ENCODE data around the gene CDH23.

CDH23 gene

DNA sequence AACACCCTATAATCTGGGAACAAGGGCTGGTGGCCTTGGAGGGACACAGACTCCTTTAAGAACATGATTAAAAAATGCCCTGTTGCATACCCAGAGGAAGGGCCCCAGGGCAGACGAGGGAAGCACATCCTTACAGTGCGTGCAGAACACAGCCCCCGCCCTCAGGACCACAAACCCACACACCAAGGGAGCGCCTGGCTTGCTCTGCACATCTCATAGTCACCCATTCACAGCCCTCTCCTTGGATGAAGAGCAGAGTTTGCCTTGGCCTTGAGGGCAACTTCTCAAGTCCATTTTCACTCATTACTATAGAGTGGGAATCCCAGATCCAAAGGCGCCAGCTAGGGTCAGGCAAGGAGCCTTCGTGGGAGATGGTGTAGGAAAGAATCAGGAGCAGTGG lies 382.9 kb downstream of the CDH23 start:
- no peak for TF ChIP-seq CTCF (IDR thresholded peaks at IDR 0.05; ENCODE audit: insufficient read depth, low read length, missing control alignments)
- H3K4me3 ChIP-seq (ENCODE audit: low read depth, low read length): no peak overlapping the region
- no peak for DNase-seq (ENCODE audit: low read depth, low spot score)
- CTCF ChIA-PET: no interaction called here
- POLR2A ChIA-PET: no interaction called here

DNA sequence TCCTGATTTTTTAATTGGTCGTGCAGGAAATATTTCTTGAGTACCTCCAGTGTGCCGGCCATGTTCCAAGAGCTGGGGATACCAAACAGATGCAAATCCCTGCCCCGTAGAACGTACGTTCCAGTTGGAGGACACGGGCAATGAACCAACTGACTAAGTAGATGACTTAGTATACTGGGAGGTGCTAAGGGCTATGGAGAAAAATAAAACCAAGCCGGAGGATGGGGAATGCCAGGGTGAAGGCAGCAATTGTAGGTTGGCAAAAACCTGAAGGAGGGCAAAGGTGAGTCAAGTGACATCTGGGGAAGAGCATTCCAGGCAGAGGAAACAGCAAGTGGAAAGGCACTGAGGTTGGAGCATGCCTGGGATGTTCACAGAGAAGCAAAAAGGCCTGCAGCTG lies 383.4 kb downstream of the CDH23 start:
- H3K4me3 ChIP-seq (ENCODE audit: low read depth, low read length): no peak overlapping the region
- no peak for TF ChIP-seq CTCF (IDR thresholded peaks at IDR 0.05; ENCODE audit: insufficient read depth, low read length, missing control alignments)
- ChIA-PET CTCF (no interaction called here), POLR2A (no interaction called here)
- no peak for DNase-seq (ENCODE audit: low read depth, low spot score)

DNA sequence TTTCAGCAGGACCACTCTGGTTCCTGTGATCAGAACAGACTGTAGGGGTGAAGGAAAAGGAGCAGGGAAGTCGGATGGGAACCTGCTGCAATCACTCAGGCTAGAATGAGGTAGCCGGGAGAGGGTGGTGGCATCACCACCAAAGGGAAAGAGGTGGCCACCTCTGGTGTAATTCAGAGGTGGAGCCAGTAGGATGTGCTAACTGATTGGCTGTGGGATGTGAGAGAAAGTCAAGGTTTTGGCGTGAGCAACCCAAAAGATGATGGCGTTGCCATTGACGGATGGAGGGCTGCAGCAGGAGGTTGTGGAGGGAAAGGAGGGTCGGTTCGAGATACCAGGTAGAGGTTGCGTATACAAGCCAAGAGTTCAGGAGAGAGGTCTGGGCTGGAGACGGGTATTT lies 384.0 kb downstream of the CDH23 start:
- H3K4me3 ChIP-seq (ENCODE audit: low read depth, low read length): no peak overlapping the region
- no peak for TF ChIP-seq CTCF (IDR thresholded peaks at IDR 0.05; ENCODE audit: insufficient read depth, low read length, missing control alignments)
- no peak for DNase-seq (ENCODE audit: low read depth, low spot score)
- ChIA-PET CTCF (interaction anchor here (6.0 kb wide), 1 partner anchor 8 kb away, joined by 31 read pairs; the partner anchor contains the start of gene VSIR), POLR2A (no interaction called here)

GRCh38 chr10:71782221-71782916 lies 385.6 kb downstream of the CDH23 start:
- no peak for TF ChIP-seq CTCF (IDR thresholded peaks at IDR 0.05; ENCODE audit: insufficient read depth, low read length, missing control alignments)
- H3K4me3 ChIP-seq (ENCODE audit: low read depth, low read length): no peak overlapping the region
- DNase-seq (ENCODE audit: low read depth, low spot score): no peak
- CTCF ChIA-PET: interaction anchor here (1.0 to 6.0 kb wide), 2 partner anchors 10 to 56 kb away, joined by 4 to 31 read pairs; partner anchors contain the start of gene VSIR
- POLR2A ChIA-PET: no interaction called here

DNA sequence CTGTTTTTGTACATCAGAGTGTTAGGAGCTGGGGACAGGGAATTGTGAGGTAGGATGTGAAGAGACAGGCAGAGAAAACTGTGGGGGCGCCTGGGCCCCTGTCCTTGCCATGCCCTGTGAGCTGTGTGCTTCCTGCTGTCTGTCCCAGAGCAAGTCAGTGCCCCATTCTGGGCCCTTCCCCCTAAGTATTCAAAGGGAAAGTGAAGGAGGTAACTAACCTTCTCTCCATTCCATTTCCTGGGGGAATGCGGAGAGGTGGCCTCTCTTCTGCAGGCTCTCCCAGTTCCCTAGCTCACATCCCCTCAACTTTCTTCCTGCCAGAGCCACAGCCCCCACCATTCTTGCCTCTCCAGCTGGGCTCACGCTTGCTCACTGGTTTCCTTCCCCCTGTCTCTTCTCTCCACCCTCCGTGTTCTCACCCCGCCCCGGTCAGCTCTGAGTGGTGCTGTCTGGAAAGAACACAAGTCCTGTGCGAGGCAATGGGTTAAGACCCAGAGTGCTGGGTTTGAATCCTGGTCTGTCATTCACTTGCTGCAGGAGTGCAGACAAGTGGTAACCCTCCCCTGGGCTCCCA lies 386.3 kb downstream of the CDH23 start:
- no peak for DNase-seq (ENCODE audit: low read depth, low spot score)
- TF ChIP-seq CTCF (IDR thresholded peaks at IDR 0.05; ENCODE audit: insufficient read depth, low read length, missing control alignments): no peak
- ChIA-PET POLR2A (no interaction called here), CTCF (interaction anchor here (0.9 to 6.0 kb wide), 2 partner anchors 10 to 29 kb away, joined by 3 to 31 read pairs; partner anchors contain the start of gene VSIR)
- H3K4me3 ChIP-seq (ENCODE audit: low read depth, low read length): no peak overlapping the region

DNA sequence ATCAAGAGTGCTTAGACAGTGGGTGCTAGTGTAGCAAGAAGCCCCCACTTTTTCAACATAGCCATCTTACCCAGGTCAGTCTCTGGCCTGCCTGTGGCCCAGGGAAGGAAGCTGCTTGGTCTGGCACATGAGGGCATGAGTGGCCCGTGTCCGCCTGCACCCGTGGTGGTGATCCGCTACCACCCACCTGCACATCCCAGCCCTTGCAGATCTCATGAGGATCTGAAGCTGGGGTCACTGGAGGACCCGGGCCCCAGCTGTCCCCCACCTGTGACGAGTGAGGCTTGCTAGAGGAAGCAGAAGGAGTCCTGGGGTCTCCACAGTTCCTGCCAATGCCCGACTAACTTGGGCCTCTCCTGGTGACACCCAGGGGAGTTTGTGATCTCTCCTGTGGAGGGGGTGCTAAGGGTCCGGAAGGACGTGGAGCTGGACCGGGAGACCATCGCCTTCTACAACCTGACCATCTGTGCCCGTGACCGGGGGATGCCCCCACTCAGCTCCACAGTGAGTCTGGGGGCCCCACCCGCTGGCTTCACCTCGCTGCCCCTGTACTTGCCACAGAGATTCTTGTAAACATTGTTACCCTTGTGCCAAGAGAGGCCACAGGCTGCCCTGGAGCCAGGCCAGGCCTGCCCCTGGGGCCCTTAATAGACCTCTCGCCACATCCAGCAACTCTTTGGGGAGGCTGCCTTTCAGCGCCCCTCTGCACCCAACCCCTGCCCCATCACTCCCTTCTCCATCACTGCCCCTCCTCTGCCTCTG lies 387.4 kb downstream of the CDH23 start:
- DNase-seq (ENCODE audit: low read depth, low spot score): no peak
- no peak for TF ChIP-seq CTCF (IDR thresholded peaks at IDR 0.05; ENCODE audit: insufficient read depth, low read length, missing control alignments)
- ChIA-PET POLR2A (no interaction called here), CTCF (interaction anchor here (6.0 kb wide), 1 partner anchor 12 kb away, joined by 31 read pairs; the partner anchor contains the start of gene VSIR)
- H3K4me3 ChIP-seq (ENCODE audit: low read depth, low read length): no peak overlapping the region
